ENCODE data around the gene TOPORS.
A peak's percentile ranks its signal among the peaks of the same experiment; 100 is the strongest.
"Not testable (repeated sequence)": the region's sequence is repeated elsewhere in the genome, so short reads cannot be mapped to it uniquely, and the experiment has no call there.

Gene TOPORS

GRCh38 chr9:32552172-32552872 lies at the start of gene TOPORS, which contains the start of gene SMIM27:
Gene TOPORS (minus strand): TSS chr9:32552586. CDS start chr9:32552436, 150 bp downstream.
Gene SMIM27 (plus strand): TSS chr9:32552327. CDS start chr9:32552435, 108 bp downstream.
- DNase-seq (ENCODE audit: low spot score) (peak; percentile 93), FAIRE-seq (peak; percentile 9)

GRCh38 chr9:32599021-32599420 lies 46.6 kb upstream of the TOPORS start:
- DNase-seq (ENCODE audit: low spot score); FAIRE-seq: not testable (repeated sequence)

- no peak for DNase-seq (ENCODE audit: low spot score)
- no peak for FAIRE-seq
These were observed 44.5 kb upstream of the TOPORS start for GRCh38 chr9:32596936-32597335.

GRCh38 chr9:32596096-32596865 lies 43.9 kb upstream of the TOPORS start:
- DNase-seq (ENCODE audit: low spot score) = no peak
- FAIRE-seq = no peak

- DNase-seq (ENCODE audit: low spot score) = no peak
- FAIRE-seq = no peak
These were observed 38.5 kb upstream of the TOPORS start for GRCh38 chr9:32590898-32591297.

- no peak for FAIRE-seq
- DNase-seq (ENCODE audit: low spot score) = no peak
These were observed 38.1 kb upstream of the TOPORS start for GRCh38 chr9:32590476-32590875.

- peak; percentile 57 for DNase-seq (ENCODE audit: low spot score)
- FAIRE-seq = no peak
These were observed 36.8 kb upstream of the TOPORS start for GRCh38 chr9:32589083-32589723.

GRCh38 chr9:32587901-32588300 lies 35.5 kb upstream of the TOPORS start:
- no peak for DNase-seq (ENCODE audit: low spot score)
- no peak for FAIRE-seq

GRCh38 chr9:32584784-32585183 lies 32.4 kb upstream of the TOPORS start:
- FAIRE-seq = peak; percentile 5

GRCh38 chr9:32581512-32582143 lies 29.2 kb upstream of the TOPORS start:
- DNase-seq (ENCODE audit: low spot score) = peak; percentile 57
- no peak for FAIRE-seq

More at GRCh38 chr9:32584784-32585183, 32.4 kb upstream of the TOPORS start:
- DNase-seq (ENCODE audit: low spot score) = no peak

GRCh38 chr9:32580631-32581300 lies 28.4 kb upstream of the TOPORS start:
- FAIRE-seq = no peak

GRCh38 chr9:32579706-32580331 lies 27.4 kb upstream of the TOPORS start:
- DNase-seq (ENCODE audit: low spot score) (peak; percentile 47), FAIRE-seq (no peak)

More at GRCh38 chr9:32580631-32581300, 28.4 kb upstream of the TOPORS start:
- DNase-seq (ENCODE audit: low spot score) = no peak

GRCh38 chr9:32578976-32579375 lies 26.6 kb upstream of the TOPORS start:
- DNase-seq (ENCODE audit: low spot score) = no peak
- no peak for FAIRE-seq

- no peak for DNase-seq (ENCODE audit: low spot score)
- no peak for FAIRE-seq
These were observed 24.9 kb upstream of the TOPORS start for GRCh38 chr9:32577316-32577715.

GRCh38 chr9:32574858-32575257 lies 22.5 kb upstream of the TOPORS start:
- FAIRE-seq (no peak), DNase-seq (ENCODE audit: low spot score) (no peak)

GRCh38 chr9:32573821-32574220 lies 21.4 kb upstream of the TOPORS start:
- no peak for DNase-seq (ENCODE audit: low spot score)
- FAIRE-seq = no peak

GRCh38 chr9:32572900-32573523 lies 20.6 kb upstream of the TOPORS start, which contains the start of gene NDUFB6:
Gene NDUFB6 (minus strand): TSS chr9:32573159. CDS start chr9:32573060, 99 bp downstream.
- DNase-seq (ENCODE audit: low spot score) (peak; percentile 95), FAIRE-seq (peak; percentile 81)

- DNase-seq (ENCODE audit: low spot score) (peak; percentile 60), FAIRE-seq (no peak)
These were observed 19.8 kb upstream of the TOPORS start for GRCh38 chr9:32571969-32572899.

- DNase-seq (ENCODE audit: low spot score) (no peak), FAIRE-seq (no peak)
These were observed 17.9 kb upstream of the TOPORS start for GRCh38 chr9:32570262-32570661.
